T-helper 1 cell treated with Interleukin-12 subunit alpha and Interleukin-12 subunit beta and Interleukin-4 antibody, amounts not matched to agents 30 ng/mL and 1 ng/mL, for 36 hours (primary cell): ENCODE measurements around the gene SLC35A5. TPM values are rescaled to one million over a fixed set of nuclear protein-coding genes. Genes with fewer than 3 reads are reported as not detected.

Experiments
- intact Hi-C: fragments of 100-400 bp; cut with micrococcal nuclease; formaldehyde crosslinking; loops from one replicate; pipeline ENCODE4 v1.15.1; 2024
- total RNA-seq: library from RNA; stranded (reverse); gene quantifications from 2 replicates; pipeline ENCODE4 v1.2.3, GENCODE V29; 2022

SLC35A5 gene
- total RNA-seq, 1 donor from 2014 or later = 19.8 TPM

DNA sequence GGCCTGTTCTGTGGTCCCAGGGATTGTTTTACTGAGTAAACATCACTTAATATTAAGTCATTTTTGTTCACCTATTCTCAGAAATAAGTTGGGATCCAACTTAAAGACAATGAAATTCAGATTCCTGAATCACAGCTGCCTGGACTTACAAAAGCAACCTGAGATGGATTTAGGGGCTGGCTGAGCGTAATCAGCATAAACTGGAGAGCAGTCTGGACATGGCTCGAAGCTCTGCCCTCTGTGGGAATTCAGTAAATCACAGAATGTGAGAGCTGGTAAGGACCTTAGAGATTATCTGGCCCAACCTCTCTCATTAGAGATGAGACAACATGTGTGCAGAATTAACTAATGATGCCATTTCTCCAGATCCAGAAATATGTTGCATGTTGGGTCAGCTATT is 55.4 kb downstream of the SLC35A5 start:
- intact Hi-C loops = no loop called here

GRCh38 chr3:112619295-112619694 is 57.5 kb downstream of the SLC35A5 start:
- intact Hi-C loops = no loop called here

DNA sequence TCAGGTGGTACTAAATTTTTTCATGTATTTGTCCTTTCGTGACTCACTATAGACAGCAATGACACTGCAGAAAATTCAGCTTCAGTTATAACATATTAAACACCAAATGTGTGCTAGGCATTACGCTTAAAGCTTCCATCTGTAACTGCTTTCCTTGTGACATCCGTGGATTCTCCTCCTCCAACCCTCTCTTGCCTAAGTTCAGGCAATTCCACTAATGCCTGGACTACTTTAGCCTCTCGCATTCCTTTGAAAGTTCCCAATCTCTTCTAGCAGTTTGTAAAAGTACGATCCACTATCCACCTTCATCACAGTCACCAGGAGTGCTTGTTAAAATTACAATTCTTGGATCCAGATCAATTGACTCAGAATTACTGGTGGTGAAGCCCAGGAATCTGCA is 61.4 kb downstream of the SLC35A5 start:
- intact Hi-C loops = no loop called here

GRCh38 chr3:112623717-112624116 is 61.9 kb downstream of the SLC35A5 start:
- intact Hi-C loops = no loop called here

- intact Hi-C loops = no loop called here
Measured at GRCh38 chr3:112627419-112627818, 65.6 kb downstream of the SLC35A5 start.

DNA sequence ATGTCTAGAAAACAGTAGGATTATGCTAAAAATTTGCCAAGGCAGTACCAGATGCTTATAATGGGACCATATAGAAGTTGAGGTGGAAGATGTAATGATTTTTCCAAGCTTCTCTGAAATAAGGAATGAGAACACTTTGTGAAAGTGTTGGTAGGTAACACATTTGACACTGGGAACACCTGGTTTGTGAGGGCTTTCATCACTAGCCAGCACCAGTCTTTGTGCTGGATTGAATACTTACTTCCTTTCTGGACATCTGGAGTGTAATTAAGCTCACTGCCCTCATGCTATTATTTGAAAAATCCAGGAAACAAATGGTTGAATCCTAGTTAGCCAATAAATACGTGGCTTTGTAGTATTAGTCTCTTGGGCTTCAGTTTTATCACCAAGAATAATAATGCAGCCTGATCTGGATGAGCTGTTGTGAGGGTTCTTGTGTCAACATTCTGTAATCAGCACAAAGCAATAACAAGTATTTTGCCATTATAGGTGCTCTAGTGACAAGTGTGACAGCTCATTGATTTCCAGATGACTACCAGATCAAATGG is 66.1 kb downstream of the SLC35A5 start:
- intact Hi-C loops = no loop called here

DNA sequence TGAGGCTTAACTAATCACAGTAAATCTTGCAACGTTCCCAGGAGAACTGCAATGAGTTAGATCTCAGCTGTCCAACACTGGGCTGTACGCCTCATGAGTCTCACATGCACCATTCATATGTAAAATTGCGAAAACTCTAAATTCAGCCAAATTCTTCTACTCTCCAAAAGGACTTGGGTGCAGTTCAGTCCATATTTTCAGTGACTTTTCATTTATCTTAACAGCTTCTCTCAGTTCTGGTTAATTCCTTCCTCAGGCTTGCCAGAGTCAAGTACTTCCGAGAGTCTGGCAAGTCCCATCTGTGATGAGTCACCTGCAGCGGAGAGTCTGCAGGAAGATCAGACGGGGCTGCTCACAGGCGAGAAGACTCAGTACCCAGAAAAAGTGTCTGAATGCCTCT is 67.6 kb downstream of the SLC35A5 start:
- intact Hi-C loops = no loop called here

DNA sequence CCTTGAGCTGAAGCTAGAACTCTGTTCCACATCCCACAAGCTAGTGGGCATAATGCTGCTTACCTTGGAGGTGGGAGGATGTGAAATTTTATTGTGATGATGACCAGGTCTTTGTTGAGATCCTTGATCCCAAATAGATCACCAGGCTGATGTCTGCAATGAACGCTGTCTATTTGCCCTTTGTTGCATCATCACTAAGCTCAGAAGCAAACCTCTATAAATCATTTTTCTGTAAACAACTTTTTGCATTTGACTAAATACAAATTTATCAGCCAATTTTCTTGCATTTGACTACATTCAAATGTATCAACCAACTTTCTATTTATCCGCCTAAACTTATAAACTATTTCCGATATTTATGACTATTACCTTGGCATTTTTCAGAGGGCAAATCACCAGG is 69.4 kb downstream of the SLC35A5 start:
- intact Hi-C loops = no loop called here

- intact Hi-C loops = no loop called here
Measured at GRCh38 chr3:112632596-112632995, 70.8 kb downstream of the SLC35A5 start.

GRCh38 chr3:112633191-112633590 is 71.3 kb downstream of the SLC35A5 start:
- intact Hi-C loops = no loop called here

DNA sequence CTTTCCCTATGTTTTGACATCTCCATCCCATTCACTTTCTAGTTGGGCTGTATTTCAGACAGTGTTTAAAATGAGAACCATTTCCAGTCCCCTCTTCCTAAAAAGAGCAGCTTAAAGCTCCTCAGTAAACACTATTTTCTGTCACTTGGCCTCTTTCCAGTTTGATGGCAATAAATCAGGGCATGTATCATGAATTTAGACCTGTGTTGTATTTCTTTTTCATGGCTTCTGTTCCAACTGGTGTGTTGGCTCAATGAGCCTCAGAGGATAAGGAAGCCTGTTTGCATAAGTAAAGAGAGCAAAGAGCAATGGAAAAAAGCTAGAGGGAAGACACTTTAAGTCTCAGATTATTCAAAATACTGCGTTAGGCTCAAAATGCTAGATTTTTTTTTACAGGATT is 71.9 kb downstream of the SLC35A5 start:
- intact Hi-C loops = no loop called here

DNA sequence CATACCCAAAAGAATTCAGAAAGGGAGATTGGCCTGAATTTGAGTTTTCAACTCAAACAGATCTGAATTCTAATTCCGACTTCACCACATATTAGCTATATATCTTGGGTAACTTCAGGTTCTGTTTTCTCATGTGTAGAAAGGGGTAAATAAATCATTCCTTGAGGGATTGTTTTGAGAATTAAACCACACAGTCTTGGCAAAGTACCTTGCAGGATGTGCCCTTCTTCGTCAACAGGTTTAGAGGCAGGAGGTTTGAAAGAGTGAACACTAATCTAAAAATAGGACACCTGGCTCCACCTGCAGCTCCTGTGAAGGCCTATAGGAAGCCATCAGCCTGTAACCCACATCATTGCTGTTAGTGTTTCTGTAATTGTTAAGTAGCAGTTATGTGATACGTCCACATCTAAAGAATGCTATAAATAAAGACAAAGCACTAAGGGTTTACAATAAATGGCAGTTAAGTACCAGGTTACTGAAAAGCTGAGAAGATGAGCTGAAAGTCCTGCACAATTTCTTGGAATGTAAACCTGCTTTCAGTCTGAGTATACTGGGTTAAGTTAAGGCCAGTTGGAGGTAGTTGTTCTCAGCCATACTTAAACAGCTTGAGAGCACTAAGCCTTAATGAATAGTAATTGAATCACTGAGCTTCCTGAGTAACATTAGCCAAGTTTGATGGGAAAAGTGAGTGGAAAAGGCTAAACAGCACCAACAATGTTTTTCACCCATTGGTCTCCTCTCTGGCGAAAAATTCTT is 73.1 kb downstream of the SLC35A5 start:
- intact Hi-C loops = no loop called here

Other genes with a start within 250 kb of the SLC35A5 start
- 14.0 and 14.8 TPM in 2 replicates for gene CD200, start 228.9 kb upstream of the SLC35A5 start, total RNA-seq
- 37.8 and 42.6 TPM in 2 replicates for gene BTLA, start 62.6 kb upstream of the SLC35A5 start, total RNA-seq
- 59.5 and 62.9 TPM in 2 replicates for gene ATG3, start 83 bp upstream of the SLC35A5 start, total RNA-seq
- gene CCDC80, start 79.1 kb downstream of the SLC35A5 start, total RNA-seq = 0.25 and 0.44 TPM in 2 replicates